Muscle of arm (tissue), 12 donors: Measurements from ENCODE around the gene GSG1L. TPM values are rescaled to one million over a fixed set of nuclear protein-coding genes. Genes with fewer than 3 reads are reported as not detected.

ENCODE experiments used
- DNase-seq: peaks from one replicate; pipeline ENCODE4 v3.0.0-alpha.2; 2013
- polyA plus RNA-seq, 12 donors: library from polyadenylated mRNA; unstranded; fragments of 120-200 nt; gene quantifications; one replicate each; pipeline ENCODE4 v1.2.1, GENCODE V29; 2013; ENCODE audit not compliant: insufficient read length in 12 of 12

Gene GSG1L
- polyA plus RNA-seq, 12 donors, result 1.6 to 2.9 (median 2.0) TPM; not detected in 2

- DNase-seq, result no peak
Observed at GRCh38 chr16:27791404-27791719, 272.2 kb downstream of the GSG1L start.

GRCh38 chr16:27790546-27791403 is 272.7 kb downstream of the GSG1L start:
- DNase-seq, result no peak

GRCh38 chr16:27789595-27790241 is 273.8 kb downstream of the GSG1L start:
- DNase-seq, result no peak

- DNase-seq, result no peak
Observed at GRCh38 chr16:27789150-27789549, 274.4 kb downstream of the GSG1L start.

GRCh38 chr16:27787665-27788064 is 275.8 kb downstream of the GSG1L start:
- DNase-seq, result no peak

GRCh38 chr16:27786923-27787625 is 276.4 kb downstream of the GSG1L start:
- no peak for DNase-seq

GRCh38 chr16:27786221-27786922 is 277.1 kb downstream of the GSG1L start:
- no peak for DNase-seq

GRCh38 chr16:27785307-27785678 is 278.2 kb downstream of the GSG1L start:
- no peak for DNase-seq

- DNase-seq, result no peak
Observed at GRCh38 chr16:27784351-27785306, 278.9 kb downstream of the GSG1L start.

- no peak for DNase-seq
Observed at GRCh38 chr16:27781981-27782880, 281.3 kb downstream of the GSG1L start.

GRCh38 chr16:27781195-27781524 is 282.4 kb downstream of the GSG1L start:
- DNase-seq, result no peak

- DNase-seq, result no peak
Observed at GRCh38 chr16:27780468-27781194, 282.9 kb downstream of the GSG1L start.

- DNase-seq, result peak; percentile 59
Observed at GRCh38 chr16:27779641-27780164, 283.8 kb downstream of the GSG1L start.

GRCh38 chr16:27778926-27779570 is 284.5 kb downstream of the GSG1L start:
- DNase-seq, result no peak

- DNase-seq, result no peak
Observed at GRCh38 chr16:27778171-27778925, 285.2 kb downstream of the GSG1L start.

GRCh38 chr16:27777527-27777926 is 286.0 kb downstream of the GSG1L start:
- no peak for DNase-seq

GRCh38 chr16:27776556-27777225 is 286.8 kb downstream of the GSG1L start:
- no peak for DNase-seq
